ENCODE results near the gene TRIM28. TPM values are rescaled to one million over a fixed set of nuclear protein-coding genes. Genes with fewer than 3 reads are reported as not detected.

TRIM28 gene
- total and polyA plus RNA-seq, 12 donors, result 161 to 302 (median 240) TPM

DNA sequence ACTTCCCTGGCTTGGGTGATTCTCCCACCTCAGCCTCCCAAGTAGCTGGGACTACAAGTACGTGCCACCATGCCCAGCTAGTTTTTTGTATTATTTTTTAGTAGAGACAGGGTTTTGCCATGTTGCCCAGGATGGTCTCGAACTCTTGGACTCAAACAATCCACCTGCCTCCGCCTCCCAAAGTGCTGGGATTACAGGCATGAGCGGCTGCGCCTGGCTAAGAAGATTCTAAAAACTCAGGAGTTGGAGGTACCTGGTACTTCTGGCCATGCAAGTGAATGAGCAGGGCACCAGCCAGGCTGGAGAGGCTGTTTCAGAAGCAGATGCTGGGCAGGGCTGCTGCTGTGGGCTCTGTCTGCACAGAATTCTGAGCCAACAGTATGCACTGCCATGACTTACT, 23.1 kb downstream of the TRIM28 start:
- intact Hi-C loops (cut with DNase I), result no loop called here
- no peaks in the 10 kb centered on the region for H3K27me3 ChIP-seq
- TF ChIP-seq POLR2A (IDR thresholded peaks at IDR 0.05), result no peak
- no peak for TF ChIP-seq CTCF (IDR thresholded peaks at IDR 0.05)
- H3K9me3 ChIP-seq (replicated peaks in 1 of 3), result no peaks in the 10 kb centered on the region
- no peak overlapping the region for H3K27ac ChIP-seq
- no peak overlapping the region for H3K4me3 ChIP-seq
- 94 to 98% (median 96%) methylated on average over 4 to 5 of the region's 5 CpGs for WGBS, 4 donors
- H3K36me3 ChIP-seq (replicated peaks in 1 of 2), result peaks cover 0 to 33% of the 10 kb centered on the region in 2 donors
- H3K4me1 ChIP-seq (replicated peaks in 1 of 2), result peaks cover 14 to 18% of the 10 kb centered on the region in 2 donors
- peak in 4 of 7 donors; percentile 6 to 46 (median 17) for DNase-seq

- Histone ChIP-seq H3K27me3 (no peaks in the 10 kb centered on the region), H3K36me3 (replicated peaks in 1 of 2) (peaks cover 0 to 33% of the 10 kb centered on the region in 2 donors), H3K4me1 (replicated peaks in 1 of 2) (peaks cover 8 to 9% of the 10 kb centered on the region in 2 donors), H3K27ac (no peak overlapping the region), H3K9me3 (replicated peaks in 1 of 3) (no peaks in the 10 kb centered on the region), H3K4me3 (no peak overlapping the region)
- DNase-seq, result peak in 5 of 7 donors; percentile 8 to 54 (median 17)
- no peak for TF ChIP-seq POLR2A (IDR thresholded peaks at IDR 0.05)
- TF ChIP-seq CTCF (IDR thresholded peaks at IDR 0.05), result no peak
- intact Hi-C loops (cut with DNase I), result no loop called here
- 88 to 94% (median 93%) methylated on average over 4 of the region's 4 CpGs for WGBS, 4 donors
Observed at GRCh38 chr19:58568453-58569130, 24.7 kb downstream of the TRIM28 start.

GRCh38 chr19:58569191-58569942, 25.5 kb downstream of the TRIM28 start:
- Histone ChIP-seq H3K9me3 (replicated peaks in 1 of 3) (no peaks in the 10 kb centered on the region), H3K36me3 (replicated peaks in 1 of 2) (peaks cover 0 to 33% of the 10 kb centered on the region in 2 donors), H3K27me3 (no peaks in the 10 kb centered on the region), H3K27ac (no peak overlapping the region), H3K4me1 (replicated peaks in 1 of 2) (peaks cover 8 to 16% of the 10 kb centered on the region in 2 donors), H3K4me3 (no peak overlapping the region)
- TF ChIP-seq POLR2A (IDR thresholded peaks at IDR 0.05), result no peak
- TF ChIP-seq CTCF (IDR thresholded peaks at IDR 0.05), result no peak
- intact Hi-C loops (cut with DNase I), result no loop called here
- 90 to 93% (median 91%) methylated on average over 6 of the region's 6 CpGs for WGBS, 4 donors
- DNase-seq, result peak in 6 of 7 donors; percentile 9 to 51 (median 19)

DNA sequence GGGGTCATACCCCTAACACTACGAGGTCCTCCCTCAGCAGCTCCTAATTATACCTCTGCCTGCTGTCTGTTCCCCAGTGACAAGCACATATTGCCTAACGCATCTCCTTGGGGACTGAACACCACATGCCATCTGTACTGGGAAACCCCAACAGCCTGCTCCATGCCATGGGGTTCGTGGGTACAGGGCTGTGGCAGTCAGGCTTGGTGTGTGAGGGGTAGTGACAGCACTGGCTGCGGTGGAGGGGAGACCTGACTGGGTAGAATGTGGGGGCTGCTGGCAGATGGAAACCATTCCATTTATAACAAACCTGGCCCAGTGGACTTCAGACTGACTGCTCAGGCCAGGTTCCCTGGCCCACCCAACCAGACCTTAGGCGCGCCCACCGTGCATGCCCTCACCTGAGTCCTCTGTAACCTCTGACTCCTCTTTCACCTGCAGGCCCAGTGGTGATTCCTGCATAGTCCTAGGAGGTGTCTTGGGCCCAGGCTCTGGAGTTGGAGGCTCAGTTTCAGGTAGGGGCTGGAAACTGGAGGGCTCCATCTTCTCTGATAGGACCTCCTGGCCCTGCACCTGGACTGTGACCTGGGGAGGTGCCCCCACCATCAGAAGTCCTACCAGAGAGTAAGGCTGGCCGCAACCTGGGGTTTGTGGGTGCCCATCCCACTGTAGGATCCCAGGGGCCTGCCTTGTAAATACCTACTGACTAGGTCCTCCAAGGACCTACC, 26.2 kb downstream of the TRIM28 start:
- no peak overlapping the region for H3K27ac ChIP-seq
- H3K4me3 ChIP-seq, result no peak overlapping the region
- peak in 6 of 7 donors; percentile 8 to 56 (median 22) for DNase-seq
- 86 to 92% (median 91%) methylated on average over 4 to 8 of the region's 8 CpGs for WGBS, 4 donors
- no peaks in the 10 kb centered on the region for H3K9me3 ChIP-seq (replicated peaks in 1 of 3)
- no peaks in the 10 kb centered on the region for H3K27me3 ChIP-seq
- H3K4me1 ChIP-seq (replicated peaks in 1 of 2), result peaks cover 8 to 19% of the 10 kb centered on the region in 2 donors
- TF ChIP-seq CTCF (IDR thresholded peaks at IDR 0.05) (no peak), POLR2A (IDR thresholded peaks at IDR 0.05) (no peak)
- intact Hi-C loops (cut with DNase I), result no loop called here
- peaks cover 0 to 33% of the 10 kb centered on the region in 2 donors for H3K36me3 ChIP-seq (replicated peaks in 1 of 2)

Data from adrenal gland (tissue), 12 donors.